K562 (cell line): ENCODE measurements around the gene TMEM217. TPM values are rescaled to one million over a fixed set of nuclear protein-coding genes. Genes with fewer than 3 reads are reported as not detected.

Experiments
- ATF4 ChIP-seq: fragments of 450-650 bp; formaldehyde crosslinking; IDR thresholded peaks from 2 replicates; pipeline ENCODE4 v1.4.0; 2022; ENCODE audit warnings: mild to moderate bottlenecking, moderate library complexity
- ATF7 ChIP-seq: fragments of 450-650 bp; IDR thresholded peaks from 2 replicates; pipeline ENCODE4 v1.7.1; 2014; ENCODE audit warnings: mild to moderate bottlenecking, moderate library complexity
- CEBPZ ChIP-seq: fragments of 150-350 bp; IDR thresholded peaks from 2 replicates; pipeline ENCODE4 v1.6.1; 2014; ENCODE audit warnings: low read depth, mild to moderate bottlenecking, low read length, borderline replicate concordance
- ID3 ChIP-seq, 2 experiments: fragments of 250-450 bp in 1 of 2; fragments of 450-650 bp in 1 of 2; sonication (Bioruptor Pico) in 1 of 2; IDR thresholded peaks; 2 replicates each; pipeline versions ENCODE4 v1.6.1 to v1.8.0; 2016 to 2021; ENCODE audit warnings: mild to moderate bottlenecking in 2 of 2, moderate library complexity in 2 of 2, missing compliant biosample characterization in 1 of 2, missing genetic modification characterization in 1 of 2
- JUN ChIP-seq, 2 experiments: sonication (generic) in 1 of 2; formaldehyde crosslinking in 1 of 2; IDR thresholded peaks; 2 replicates each; pipeline versions ENCODE4 v1.6.1 to v1.8.0; 2012 to 2022; ENCODE audit warnings: borderline replicate concordance in 2 of 2, mild to moderate bottlenecking in 2 of 2, improper control_type of control experiment in 1 of 2, low read depth in 1 of 2, low read length in 1 of 2, missing genetic modification reagents in 1 of 2
- KDM1A ChIP-seq, 2 experiments: fragments of 450-650 bp; IDR thresholded peaks; 2 replicates each; pipeline ENCODE4 v1.6.1; 2016; ENCODE audit warnings: mild to moderate bottlenecking in 2 of 2
- KLF6 ChIP-seq: fragments of 250-450 bp; sonication (Bioruptor Pico); IDR thresholded peaks from 2 replicates; pipeline ENCODE4 v1.4.0; 2020; ENCODE audit warnings: mild to moderate bottlenecking, moderate library complexity, borderline replicate concordance
- MIER1 ChIP-seq: fragments of 450-650 bp; IDR thresholded peaks from 2 replicates; pipeline ENCODE4 v1.6.1; 2016; ENCODE audit warnings: antibody characterized with exemption, mild to moderate bottlenecking, low read depth
- NR2C1 ChIP-seq, 2 experiments: fragments of 450-650 bp; IDR thresholded peaks; 2 replicates each; pipeline ENCODE4 v1.6.1; 2017; ENCODE audit warnings: mild to moderate bottlenecking in 2 of 2, antibody characterized with exemption in 1 of 2, inconsistent platforms in 1 of 2, missing compliant biosample characterization in 1 of 2, missing genetic modification characterization in 1 of 2
- NR2C2 ChIP-seq, 2 experiments: fragments of 200-800 bp in 1 of 2; sonication (Bioruptor generic) in 1 of 2; sonication (generic) in 1 of 2; formaldehyde crosslinking in 1 of 2; IDR thresholded peaks; 2 replicates each; pipeline versions ENCODE4 v1.6.1 to v1.8.0; 2016 to 2022; ENCODE audit warnings: mild to moderate bottlenecking in 1 of 2, missing compliant biosample characterization in 1 of 2, missing genetic modification characterization in 1 of 2, missing genetic modification reagents in 1 of 2
- PHF20 ChIP-seq: fragments of 450-650 bp; IDR thresholded peaks from 2 replicates; pipeline ENCODE4 v1.6.1; 2018; ENCODE audit not compliant: partially characterized antibody
- SMAD1 ChIP-seq: fragments of 150-350 bp; IDR thresholded peaks from 2 replicates; pipeline ENCODE4 v1.6.1; 2014; ENCODE audit warnings: low read length, low read depth; ENCODE audit not compliant: partially characterized antibody
- ZC3H8 ChIP-seq: fragments of 450-650 bp; IDR thresholded peaks from 2 replicates; pipeline ENCODE4 v1.6.1; 2017
- ZNF165 ChIP-seq: fragments of 250-450 bp; sonication (Bioruptor Pico); IDR thresholded peaks from 2 replicates; pipeline ENCODE4 v1.4.0; 2020; ENCODE audit warnings: borderline replicate concordance
- ZNF274 ChIP-seq: IDR thresholded peaks from 2 replicates; pipeline ENCODE4 v1.6.1; 2011; ENCODE audit warnings: low read depth, mild to moderate bottlenecking, low read length, moderate library complexity, borderline replicate concordance
- polyA plus RNA-seq, 8 experiments: library from polyadenylated mRNA; depleted of rRNA in 4 of 8; stranded (reverse) in 5 of 8; unstranded in 3 of 8; fragments of >200 nt; fragmentation: Nextera tagmentation in 2 of 8; fragmentation: Illumina TruSeq in 1 of 8; extraction: Ambion mirVana in 2 of 8; extraction: Trizol in 1 of 8; gene quantifications; 2 replicates each; pipeline versions ENCODE4 v1.2.1 to v1.2.3, GENCODE V29; 2011 to 2014; ENCODE audit warnings: inconsistent platforms in 1 of 8, missing spikeins in 1 of 8
- total RNA-seq, 7 experiments: library from RNA; depleted of rRNA in 6 of 7; stranded (reverse); fragments of >200 nt in 6 of 7; fragmentation: Illumina TruSeq in 2 of 7; extraction: Trizol in 2 of 7; gene quantifications; 2 replicates each; pipeline versions ENCODE4 v1.2.1 to v1.2.3, GENCODE V29; 2011 to 2021; ENCODE audit warnings: low replicate concordance in 1 of 7

Gene TMEM217
- total and polyA plus RNA-seq, 9 of the 15 experiments (the other 6 are each of a cell fraction or from before 2014, with no cell fraction given): 1.3 to 8.0 (median 1.9) TPM

- TF ChIP-seq CEBPZ (no peak), NR2C2 (CRISPR knock-in tag; IDR thresholded peaks at IDR 0.05) (no peak), NR2C2 (tag; IDR thresholded peaks at IDR 0.05) (peak; percentile 21; the same call in 1 of the 2 replicates), ID3 (CRISPR knock-in tag; IDR thresholded peaks at IDR 0.05) (0 out of 2 replicates have a peak, but pooled peaks have one; percentile 18), ID3 (tag; IDR thresholded peaks at IDR 0.05) (no peak), MIER1 (no peak), JUN (IDR thresholded peaks at IDR 0.05; ENCODE audit: borderline replicate concordance, low read depth, low read length) (no peak), JUN (CRISPR knock-in tag; IDR thresholded peaks at IDR 0.05; ENCODE audit: borderline replicate concordance) (no peak), ZNF165 (CRISPR knock-in tag) (0 out of 2 replicates have a peak, but pooled peaks have one; percentile 14), KDM1A (IDR thresholded peaks at IDR 0.05) (peak; percentile 6 to 17; a peak in 1 of 4 replicates), PHF20 (no peak), NR2C1 (IDR thresholded peaks at IDR 0.05) (no peak), NR2C1 (tag; IDR thresholded peaks at IDR 0.05) (no peak), KLF6 (CRISPR knock-in tag) (0 out of 2 replicates have a peak, but pooled peaks have one; percentile 3), ZNF274 (no peak), SMAD1 (no peak), ZC3H8 (no peak), ATF4 (CRISPR knock-in tag) (no peak), ATF7 (no peak)
These were observed 67.8 kb downstream of the TMEM217 start (continued) for GRCh38 chr6:37190159-37190535.
